Measurements from ENCODE around the gene PJVK. TPM values are rescaled to one million over a fixed set of nuclear protein-coding genes. Genes with fewer than 3 reads are reported as not detected.
A peak's percentile ranks its signal among the peaks of the same experiment; 100 is the strongest.

The PJVK gene
- total and polyA plus RNA-seq, 2 experiments from 2014 or later: 3.9 to 4.6 TPM

GRCh38 chr2:178479275-178479616 lies 28.1 kb downstream of the PJVK start:
- H3K36me3 ChIP-seq (replicated peaks; ENCODE audit: insufficient read depth, low read depth): no peaks in the 10 kb centered on the region
- peak overlapping the region; percentile 98 for H2AFZ ChIP-seq
- H3K9me3 ChIP-seq (ENCODE audit: low read depth): no peaks in the 10 kb centered on the region
- no peak for TF ChIP-seq EZH2 (IDR thresholded peaks at IDR 0.05; ENCODE audit: borderline replicate concordance)
- no peak for TF ChIP-seq CTCF (IDR thresholded peaks at IDR 0.05; ENCODE audit: poor library complexity)
- TF ChIP-seq EZH2phosphoT487 (IDR thresholded peaks at IDR 0.05; ENCODE audit: low read depth, severe bottlenecking, unreplicated experiment): no peak
- no peaks in the 10 kb centered on the region for H3K27me3 ChIP-seq
- peaks cover 23% of the 10 kb centered on the region for H3K4me1 ChIP-seq (ENCODE audit: insufficient read depth)
- peak overlapping the region; percentile 83 for H3K4me2 ChIP-seq
- no peaks in the 10 kb centered on the region for H3K9me2 ChIP-seq (replicated peaks; ENCODE audit: insufficient read depth)
- H3K4me3 ChIP-seq: no peak overlapping the region
- 70% methylated on average over 4 of the region's 4 CpGs for WGBS (ENCODE audit: low lambda C conversion rate, missing lambda C conversion rate)
- DNase-seq (ENCODE audit: low spot score): no peak
- H3K79me2 ChIP-seq: peaks cover 64% of the 10 kb centered on the region
- H3K27ac ChIP-seq: peak overlapping the region; percentile 98
- H4K20me1 ChIP-seq (ENCODE audit: insufficient read depth, poor library complexity, severe bottlenecking): peaks cover 26% of the 10 kb centered on the region

GRCh38 chr2:178479758-178480226 lies 28.6 kb downstream of the PJVK start:
- Histone ChIP-seq H3K9me2 (replicated peaks; ENCODE audit: insufficient read depth) (no peaks in the 10 kb centered on the region), H3K36me3 (replicated peaks; ENCODE audit: insufficient read depth, low read depth) (no peaks in the 10 kb centered on the region), H2AFZ (peak overlapping the region; percentile 98), H3K79me2 (peaks cover 69% of the 10 kb centered on the region), H3K9me3 (ENCODE audit: low read depth) (no peaks in the 10 kb centered on the region), H4K20me1 (ENCODE audit: insufficient read depth, poor library complexity, severe bottlenecking) (peaks cover 26% of the 10 kb centered on the region), H3K27me3 (no peaks in the 10 kb centered on the region), H3K4me2 (peak overlapping the region; percentile 83), H3K4me3 (peak overlapping the region; percentile 34), H3K4me1 (ENCODE audit: insufficient read depth) (peaks cover 28% of the 10 kb centered on the region), H3K27ac (peak overlapping the region; percentile 98)
- no peak for DNase-seq (ENCODE audit: low spot score)
- WGBS (ENCODE audit: low lambda C conversion rate, missing lambda C conversion rate): 34% methylated on average over 19 of the region's 19 CpGs
- TF ChIP-seq EZH2 (IDR thresholded peaks at IDR 0.05; ENCODE audit: borderline replicate concordance): no peak
- no peak for TF ChIP-seq CTCF (IDR thresholded peaks at IDR 0.05; ENCODE audit: poor library complexity)
- TF ChIP-seq EZH2phosphoT487 (IDR thresholded peaks at IDR 0.05; ENCODE audit: low read depth, severe bottlenecking, unreplicated experiment): no peak

- peaks cover 32% of the 10 kb centered on the region for H4K20me1 ChIP-seq (ENCODE audit: insufficient read depth, poor library complexity, severe bottlenecking)
- peaks cover 70% of the 10 kb centered on the region for H3K79me2 ChIP-seq
- H3K4me1 ChIP-seq (ENCODE audit: insufficient read depth): peaks cover 34% of the 10 kb centered on the region
- H3K4me2 ChIP-seq: peak within 1 kb of the TSS; percentile 83
- H3K4me3 ChIP-seq: peak within 1 kb of the TSS; percentile 62
- no peaks in the 10 kb centered on the region for H3K36me3 ChIP-seq (replicated peaks; ENCODE audit: insufficient read depth, low read depth)
- no peaks in the 10 kb centered on the region for H3K27me3 ChIP-seq
- H3K9me3 ChIP-seq (ENCODE audit: low read depth): no peaks in the 10 kb centered on the region
- peak within 1 kb of the TSS; percentile 98 for H2AFZ ChIP-seq
- no peaks in the 10 kb centered on the region for H3K9me2 ChIP-seq (replicated peaks; ENCODE audit: insufficient read depth)
- under 1% methylated on average over 62 of the region's 92 CpGs for WGBS (ENCODE audit: low lambda C conversion rate, missing lambda C conversion rate)
- peak; percentile 98 for DNase-seq (ENCODE audit: low spot score)
- no peak for TF ChIP-seq CTCF (IDR thresholded peaks at IDR 0.05; ENCODE audit: poor library complexity)
- TF ChIP-seq EZH2 (IDR thresholded peaks at IDR 0.05; ENCODE audit: borderline replicate concordance): no peak
- no peak for TF ChIP-seq EZH2phosphoT487 (IDR thresholded peaks at IDR 0.05; ENCODE audit: low read depth, severe bottlenecking, unreplicated experiment)
- peak within 1 kb of the TSS; percentile 98 for H3K27ac ChIP-seq
These were observed 29.3 kb downstream of the PJVK start, which contains the start of gene PLEKHA3 for GRCh38 chr2:178480227-178481181. TSS of gene PLEKHA3 (plus strand) at chr2:178480457. CDS start at chr2:178480870, 413 bp downstream.

Measured in hepatocyte (in vitro differentiated cells).